H1 (cell line): ENCODE data around the gene IGFL3. TPM values are rescaled to one million over a fixed set of nuclear protein-coding genes. Genes with fewer than 3 reads are reported as not detected.

Experiments used
- CBX8 ChIP-seq: fragments of 300-800, 300-1000 bp; sonication (generic); IDR thresholded peaks from 2 replicates; pipeline ENCODE4 v1.7.1; 2016; ENCODE audit warnings: low read depth, low read length, borderline replicate concordance
- CHD7 ChIP-seq: fragments of 300-600 bp; sonication (generic); IDR thresholded peaks from 2 replicates; pipeline ENCODE4 v1.7.1; 2012; ENCODE audit warnings: low read length, moderate library complexity, mild to moderate bottlenecking, inconsistent platforms; ENCODE audit not compliant: insufficient replicate concordance
- JUN ChIP-seq: IDR thresholded peaks from 2 replicates; pipeline ENCODE4 v1.6.1; 2011; ENCODE audit warnings: low read depth, mild to moderate bottlenecking, improper control_type of control experiment, low read length
- SP1 ChIP-seq: IDR thresholded peaks from 2 replicates; pipeline ENCODE4 v1.6.1; 2011; ENCODE audit warnings: low read depth, low read length
- TBP ChIP-seq: IDR thresholded peaks from 2 replicates; pipeline ENCODE4 v1.6.1; 2011; ENCODE audit warnings: low read depth, low read length, improper control_type of control experiment
- polyA plus RNA-seq, 7 experiments: library from polyadenylated mRNA; depleted of rRNA in 3 of 7; stranded (reverse) in 5 of 7; unstranded in 2 of 7; fragments of >200 nt in 5 of 7; fragments of 200-250 nt in 2 of 7; gene quantifications; 1 replicate in 5 of 7; 2 replicates in 1 of 7; 4 replicates in 1 of 7; pipeline versions ENCODE4 v1.2.1 to v1.2.3, GENCODE V29; 2011 to 2013; ENCODE audit warnings: missing spikeins in 2 of 7, mixed read lengths in 2 of 7
- total RNA-seq: library from RNA; stranded (reverse); fragmentation: NEBNext Ultra II Directional; extraction: Animal tissue kit (Norgen Biotek cat#: 25700); gene quantifications from 2 replicates; pipeline ENCODE4 v1.2.1, GENCODE V29; 2021

Gene IGFL3
- total and polyA plus RNA-seq, 2 of the 8 experiments (the other 6 are each of a cell fraction or from before 2014, with no cell fraction given), result 0.12 TPM; not detected in 1

- TF ChIP-seq JUN (no peak), CBX8 (no peak), SP1 (no peak), TBP (no peak), CHD7 (no peak)
- TF ChIP-seq, all 59 proteins: peak for 0
Measured at GRCh38 chr19:46100344-46100743, 24.1 kb downstream of the IGFL3 start (continued).
